Brain microvascular endothelial cell (primary cell): ENCODE data around the gene ZDHHC8.

Source experiments
- DNase-seq: peaks from one replicate; pipeline ENCODE4 v3.0.0-alpha.2; 2020
- H3K27ac ChIP-seq: fragments of 250-450 bp; sonication (Bioruptor Pico); 2 replicates; pipeline ENCODE4 v1.5.1; 2020; ENCODE audit warnings: mild to moderate bottlenecking, moderate library complexity
- H3K27me3 ChIP-seq: fragments of 250-450 bp; sonication (Bioruptor Pico); replicated peaks from 2 replicates; pipeline ENCODE4 v1.5.1; 2020; ENCODE audit warnings: mild to moderate bottlenecking
- H3K36me3 ChIP-seq: fragments of 250-450 bp; sonication (Bioruptor Pico); replicated peaks from 2 replicates; pipeline ENCODE4 v1.5.1; 2020; ENCODE audit warnings: mild to moderate bottlenecking
- H3K4me3 ChIP-seq: 2 replicates; pipeline ENCODE4 v1.5.1; 2011; ENCODE audit warnings: low read depth, mild to moderate bottlenecking, control low read depth, low read length, moderate library complexity
- in situ Hi-C: cut with HindIII; loops from 2 replicates; pipeline ENCODE4 v1.10.0; 2017; ENCODE audit warnings: low sequenced_read_pairs, low pct_ligation_motif_present
- TF ChIP-seq, protein P1 (sequence below): IDR thresholded peaks from 2 replicates; pipeline ENCODE4 v1.5.1; 2011; ENCODE audit warnings: low read depth, mild to moderate bottlenecking, moderate library complexity, low read length, control low read depth, inconsistent platforms; ENCODE audit errors: missing control alignments

The ZDHHC8 gene

DNA sequence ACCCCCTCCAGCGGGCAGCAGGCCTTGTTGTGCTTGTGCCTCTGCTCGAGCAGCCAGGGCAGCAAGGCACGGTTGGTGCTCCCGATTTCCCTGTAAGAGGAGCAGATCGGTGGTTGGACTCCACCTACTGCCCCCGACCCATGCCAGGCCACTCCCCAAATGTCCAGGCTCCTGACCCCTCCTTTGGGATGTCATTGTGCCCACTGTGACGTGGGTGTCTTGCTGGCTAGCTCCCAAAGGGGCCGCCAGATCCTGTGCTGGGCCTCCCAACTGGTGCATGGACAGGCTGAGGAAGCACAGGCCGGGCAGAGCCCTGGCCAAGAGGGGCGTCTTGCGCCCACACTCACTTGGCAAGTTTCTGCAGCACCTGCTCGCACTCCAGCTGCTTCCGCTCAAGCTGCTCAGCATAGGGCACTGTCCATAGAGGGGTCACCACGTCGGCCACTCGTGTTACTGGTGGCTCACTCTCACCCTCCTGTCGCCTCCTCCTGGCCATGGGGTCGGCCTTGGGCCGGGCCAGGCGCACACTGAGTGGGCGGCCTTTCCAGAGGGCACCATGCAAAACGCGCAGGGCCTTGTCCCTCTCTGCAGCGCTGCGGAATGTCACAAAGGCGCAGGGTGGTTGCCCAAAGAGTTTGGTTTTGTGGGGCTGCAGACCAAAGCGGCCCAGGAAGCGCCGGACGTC lies 15.8 kb upstream of the ZDHHC8 start, which contains the start of gene RANBP1:
Gene RANBP1 (plus strand): TSS at position 414 of the 685 bp plus-strand sequence. CDS start 81 bp downstream, at position 495.
- peak within 1 kb of the TSS; percentile 83 for H3K27ac ChIP-seq
- TF ChIP-seq, protein P1, sequence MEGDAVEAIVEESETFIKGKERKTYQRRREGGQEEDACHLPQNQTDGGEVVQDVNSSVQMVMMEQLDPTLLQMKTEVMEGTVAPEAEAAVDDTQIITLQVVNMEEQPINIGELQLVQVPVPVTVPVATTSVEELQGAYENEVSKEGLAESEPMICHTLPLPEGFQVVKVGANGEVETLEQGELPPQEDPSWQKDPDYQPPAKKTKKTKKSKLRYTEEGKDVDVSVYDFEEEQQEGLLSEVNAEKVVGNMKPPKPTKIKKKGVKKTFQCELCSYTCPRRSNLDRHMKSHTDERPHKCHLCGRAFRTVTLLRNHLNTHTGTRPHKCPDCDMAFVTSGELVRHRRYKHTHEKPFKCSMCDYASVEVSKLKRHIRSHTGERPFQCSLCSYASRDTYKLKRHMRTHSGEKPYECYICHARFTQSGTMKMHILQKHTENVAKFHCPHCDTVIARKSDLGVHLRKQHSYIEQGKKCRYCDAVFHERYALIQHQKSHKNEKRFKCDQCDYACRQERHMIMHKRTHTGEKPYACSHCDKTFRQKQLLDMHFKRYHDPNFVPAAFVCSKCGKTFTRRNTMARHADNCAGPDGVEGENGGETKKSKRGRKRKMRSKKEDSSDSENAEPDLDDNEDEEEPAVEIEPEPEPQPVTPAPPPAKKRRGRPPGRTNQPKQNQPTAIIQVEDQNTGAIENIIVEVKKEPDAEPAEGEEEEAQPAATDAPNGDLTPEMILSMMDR: no peak
- in situ Hi-C loops: no loop called here
- no peaks in the 10 kb centered on the region for H3K27me3 ChIP-seq
- peak within 1 kb of the TSS; percentile 92 for H3K4me3 ChIP-seq
- no peak for DNase-seq
- peaks cover 65% of the 10 kb centered on the region for H3K36me3 ChIP-seq

DNA sequence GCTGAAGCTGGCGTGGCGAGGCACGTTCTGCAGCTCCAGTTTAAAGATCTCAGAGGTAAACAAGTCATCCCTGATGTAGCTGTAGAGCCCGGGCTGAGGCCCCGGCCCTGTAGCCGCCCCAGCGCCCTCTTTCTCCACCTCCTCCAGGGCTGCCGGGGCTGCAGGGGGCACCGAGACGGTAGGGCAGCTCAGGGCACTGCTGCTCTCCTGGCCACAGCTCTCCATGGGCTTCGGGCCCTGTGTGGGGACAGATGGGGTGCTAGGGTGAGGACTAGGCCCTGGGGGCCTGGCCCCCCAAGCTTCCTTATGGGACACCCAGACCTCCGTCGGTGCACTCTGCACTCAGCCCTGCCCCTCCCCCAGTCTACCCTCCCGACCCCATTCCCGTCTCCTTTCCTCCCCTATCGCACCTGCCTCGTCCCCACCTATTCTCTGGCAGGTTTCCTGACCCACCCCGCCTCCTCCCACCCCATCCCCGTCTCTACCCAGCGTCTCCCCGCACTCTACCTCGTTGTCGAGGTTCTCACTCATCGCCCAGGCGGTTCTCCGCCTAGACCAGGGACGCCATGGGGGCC lies 15.1 kb upstream of the ZDHHC8 start:
- TF ChIP-seq, protein P1: no peak
- Histone ChIP-seq H3K27ac (peak overlapping the region; percentile 83), H3K27me3 (no peaks in the 10 kb centered on the region), H3K4me3 (peak overlapping the region; percentile 92), H3K36me3 (peaks cover 64% of the 10 kb centered on the region)
- in situ Hi-C loops: no loop called here
- no peak for DNase-seq

DNA sequence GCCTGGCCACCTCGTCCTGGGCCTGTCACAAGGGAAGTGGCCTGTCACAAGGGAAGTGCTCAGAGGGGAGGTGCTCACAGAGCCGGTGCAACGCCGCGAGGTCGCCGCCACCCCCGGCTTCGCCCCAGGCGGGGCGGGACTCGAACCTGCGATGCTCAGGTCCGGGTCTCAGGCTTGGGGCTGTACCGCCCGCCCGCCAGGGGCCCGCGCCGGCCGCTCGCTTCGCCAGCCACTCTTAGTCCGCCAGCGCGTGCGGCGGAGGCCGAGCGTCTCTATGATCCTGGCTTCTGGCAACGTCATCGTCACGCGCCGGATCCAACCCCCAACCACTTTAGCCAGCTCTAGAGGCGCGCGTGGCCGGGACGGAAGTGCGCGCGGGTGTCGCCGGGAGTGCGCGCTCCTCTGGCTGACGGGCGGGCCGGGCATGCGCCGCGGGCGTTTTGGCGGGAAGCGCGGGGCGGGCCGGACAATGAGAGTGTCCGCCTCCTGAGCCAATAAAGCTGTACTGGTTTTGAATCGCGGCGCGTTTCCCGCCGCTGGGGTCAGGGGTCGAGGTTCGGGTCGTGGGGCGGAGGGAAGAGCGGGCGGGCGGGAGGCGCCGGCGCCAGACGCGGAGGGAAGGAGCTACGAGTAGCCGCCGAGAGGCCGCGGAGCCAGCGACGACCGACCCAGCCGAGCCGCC lies 14.5 kb upstream of the ZDHHC8 start, which contains the start of gene TRMT2A:
Gene TRMT2A (minus strand): TSS at position 276 of the 682 bp plus-strand sequence. CDS start 320 bp downstream, outside the sequence.
- H3K27ac ChIP-seq: peak within 1 kb of the TSS; percentile 83
- no peaks in the 10 kb centered on the region for H3K27me3 ChIP-seq
- peak; percentile 97 for DNase-seq
- in situ Hi-C loops: no loop called here
- TF ChIP-seq, protein P1: no peak
- H3K4me3 ChIP-seq: peak within 1 kb of the TSS; percentile 92
- H3K36me3 ChIP-seq: peaks cover 61% of the 10 kb centered on the region

DNA sequence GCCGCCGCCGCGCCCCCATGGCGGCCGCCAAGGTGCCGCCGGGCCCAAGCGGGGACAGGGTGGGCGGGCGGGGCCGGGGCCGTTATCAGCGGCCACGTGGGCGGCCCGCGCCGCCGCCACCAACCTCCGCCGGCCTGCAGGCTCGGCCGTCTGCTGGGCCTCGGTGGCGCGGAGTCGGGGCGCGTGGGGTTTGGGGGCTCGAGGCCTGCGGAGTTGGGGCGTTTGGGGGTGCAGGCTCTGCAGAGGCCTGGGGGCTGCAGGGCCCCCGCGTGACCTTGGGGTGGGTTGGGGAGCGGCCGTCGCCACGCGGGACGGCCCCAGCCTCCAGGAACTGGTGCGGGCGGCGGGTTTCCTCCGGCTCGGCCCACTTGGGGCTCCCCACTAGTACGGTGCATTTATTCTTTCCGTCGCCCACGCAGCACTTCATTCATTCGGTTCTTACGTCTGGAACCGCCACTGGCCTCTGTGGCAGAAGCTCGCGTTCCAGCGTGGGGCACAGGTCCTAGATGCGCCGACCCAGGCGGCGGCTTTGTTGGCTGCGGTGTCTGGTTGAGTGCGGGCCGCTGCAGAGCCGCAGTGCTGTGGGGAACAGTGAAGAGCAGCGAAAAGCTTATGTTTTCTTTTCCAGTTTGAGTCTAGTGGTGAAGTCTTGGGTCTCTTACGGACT lies 13.8 kb upstream of the ZDHHC8 start:
- TF ChIP-seq, protein P1: no peak
- Histone ChIP-seq H3K27ac (peak overlapping the region; percentile 57), H3K27me3 (no peaks in the 10 kb centered on the region), H3K36me3 (peaks cover 59% of the 10 kb centered on the region), H3K4me3 (peak overlapping the region; percentile 82)
- in situ Hi-C loops: no loop called here
- peak; percentile 6 for DNase-seq

DNA sequence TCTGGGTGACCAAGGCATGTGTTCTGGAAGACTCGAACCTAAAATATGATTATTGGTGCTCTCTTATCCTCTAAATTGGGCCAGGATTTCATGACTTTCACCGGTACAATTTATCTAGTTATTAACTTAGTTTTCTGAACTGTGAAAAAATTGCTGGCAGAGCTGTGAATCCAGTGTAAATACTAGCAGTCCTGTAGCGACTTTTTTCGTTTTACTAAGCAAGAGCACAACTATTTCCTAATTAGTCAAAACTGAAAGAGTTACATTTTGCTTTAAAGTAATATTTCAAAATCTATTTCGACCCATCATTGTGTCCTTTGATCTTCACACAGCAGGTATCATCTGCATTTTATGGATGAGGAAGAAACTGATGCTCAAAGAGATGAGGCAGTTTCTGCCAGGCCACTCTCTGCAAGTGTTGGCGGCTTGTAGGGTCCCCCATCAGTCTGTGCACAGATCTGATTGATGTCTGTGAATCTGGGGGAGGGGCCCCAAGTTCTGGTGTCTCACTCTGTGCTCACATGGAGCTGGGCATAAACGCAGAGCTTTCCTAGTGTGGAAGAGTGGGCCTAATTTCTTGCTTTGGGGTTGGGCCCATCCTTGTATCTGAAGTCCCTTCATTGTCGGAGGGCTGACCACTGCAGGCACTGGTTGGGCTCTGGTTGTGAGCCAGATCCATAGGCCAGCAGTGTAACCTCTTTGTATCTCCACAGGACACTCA lies 13.1 kb upstream of the ZDHHC8 start:
- Histone ChIP-seq H3K27me3 (no peaks in the 10 kb centered on the region), H3K36me3 (peaks cover 54% of the 10 kb centered on the region), H3K4me3 (peak overlapping the region; percentile 82), H3K27ac (peak overlapping the region; percentile 57)
- in situ Hi-C loops: no loop called here
- DNase-seq: no peak
- TF ChIP-seq, protein P1: no peak
